ENCODE data around the gene PTPRD. TPM values are rescaled to one million over a fixed set of nuclear protein-coding genes. Genes with fewer than 3 reads are reported as not detected.

The PTPRD gene
- total RNA-seq, 1 donor from 2014 or later = 15.6 TPM

DNA sequence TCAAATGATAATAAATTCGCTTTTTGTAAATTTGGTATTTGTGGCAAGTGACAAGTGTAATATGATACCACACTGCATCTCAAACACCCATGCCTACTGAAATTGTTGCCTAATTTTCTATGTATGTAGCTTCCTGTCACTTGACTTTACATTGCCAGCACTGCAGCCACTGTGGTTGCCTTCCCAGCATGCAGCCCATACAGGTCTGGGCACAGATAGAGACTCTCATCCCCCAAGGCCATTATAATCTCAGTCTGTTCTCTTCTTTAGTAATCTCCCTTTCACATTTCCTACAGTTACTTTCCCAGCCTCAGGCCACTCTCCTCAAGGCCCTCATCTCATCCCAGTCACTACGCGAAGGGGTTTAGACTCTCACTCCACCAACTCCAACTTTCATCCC is 1200.6 kb downstream of the PTPRD start:
- no peaks in the 10 kb centered on the region for H3K4me1 ChIP-seq
- TF ChIP-seq, protein P1, sequence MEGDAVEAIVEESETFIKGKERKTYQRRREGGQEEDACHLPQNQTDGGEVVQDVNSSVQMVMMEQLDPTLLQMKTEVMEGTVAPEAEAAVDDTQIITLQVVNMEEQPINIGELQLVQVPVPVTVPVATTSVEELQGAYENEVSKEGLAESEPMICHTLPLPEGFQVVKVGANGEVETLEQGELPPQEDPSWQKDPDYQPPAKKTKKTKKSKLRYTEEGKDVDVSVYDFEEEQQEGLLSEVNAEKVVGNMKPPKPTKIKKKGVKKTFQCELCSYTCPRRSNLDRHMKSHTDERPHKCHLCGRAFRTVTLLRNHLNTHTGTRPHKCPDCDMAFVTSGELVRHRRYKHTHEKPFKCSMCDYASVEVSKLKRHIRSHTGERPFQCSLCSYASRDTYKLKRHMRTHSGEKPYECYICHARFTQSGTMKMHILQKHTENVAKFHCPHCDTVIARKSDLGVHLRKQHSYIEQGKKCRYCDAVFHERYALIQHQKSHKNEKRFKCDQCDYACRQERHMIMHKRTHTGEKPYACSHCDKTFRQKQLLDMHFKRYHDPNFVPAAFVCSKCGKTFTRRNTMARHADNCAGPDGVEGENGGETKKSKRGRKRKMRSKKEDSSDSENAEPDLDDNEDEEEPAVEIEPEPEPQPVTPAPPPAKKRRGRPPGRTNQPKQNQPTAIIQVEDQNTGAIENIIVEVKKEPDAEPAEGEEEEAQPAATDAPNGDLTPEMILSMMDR (IDR thresholded peaks at IDR 0.05; ENCODE audit: borderline replicate concordance) = no peak
- H3K27ac ChIP-seq (replicated peaks) = no peak overlapping the region
- H3K4me3 ChIP-seq = no peak overlapping the region
- intact Hi-C loops (cut with micrococcal nuclease) = no loop called here
- no peak for DNase-seq
- no peaks in the 10 kb centered on the region for H3K36me3 ChIP-seq
- H3K27me3 ChIP-seq (ENCODE audit: low read depth) = no peaks in the 10 kb centered on the region
- no peaks in the 10 kb centered on the region for H3K9me3 ChIP-seq (replicated peaks)

DNA sequence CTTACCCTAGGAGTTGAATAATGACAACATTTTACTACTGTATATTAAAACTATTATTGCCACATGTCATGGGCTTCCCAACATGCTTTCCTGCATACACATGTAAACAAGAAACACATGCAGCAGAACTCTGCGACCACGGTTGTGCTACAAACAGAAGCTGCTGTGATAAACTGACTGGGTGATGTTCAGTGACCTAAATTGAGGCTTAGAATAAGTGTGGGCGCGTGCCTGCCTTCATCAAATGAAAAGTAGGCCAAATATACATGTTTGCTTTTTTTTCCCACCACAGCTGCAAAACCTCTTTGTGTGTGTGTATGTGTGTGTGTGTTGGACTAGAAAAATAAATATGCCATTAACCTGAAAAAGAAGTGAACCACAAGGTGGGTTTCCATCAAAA is 1202.1 kb downstream of the PTPRD start:
- DNase-seq = no peak
- intact Hi-C loops (cut with micrococcal nuclease) = no loop called here
- Histone ChIP-seq H3K36me3 (no peaks in the 10 kb centered on the region), H3K9me3 (replicated peaks) (no peaks in the 10 kb centered on the region), H3K27me3 (ENCODE audit: low read depth) (no peaks in the 10 kb centered on the region), H3K4me1 (no peaks in the 10 kb centered on the region), H3K4me3 (no peak overlapping the region), H3K27ac (replicated peaks) (no peak overlapping the region)
- TF ChIP-seq, protein P1 (IDR thresholded peaks at IDR 0.05; ENCODE audit: borderline replicate concordance) = no peak

DNA sequence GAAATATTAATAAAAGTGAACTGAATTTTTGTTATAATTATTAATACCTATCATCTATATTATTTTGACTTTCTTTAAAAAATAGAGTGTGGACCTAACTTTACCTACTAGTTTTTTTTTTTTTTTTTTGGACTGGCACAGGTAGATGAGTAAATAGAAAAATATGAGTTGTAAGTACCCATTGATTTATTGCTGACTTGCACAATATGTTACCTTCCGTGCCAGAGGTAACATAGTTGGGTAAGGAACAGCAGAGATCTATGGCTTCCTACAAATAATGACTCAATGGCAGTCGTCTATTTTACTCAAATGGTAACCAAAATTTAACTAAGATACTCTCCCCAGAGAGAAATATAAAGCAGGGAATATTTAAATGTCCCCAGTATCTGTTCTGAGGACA is 1212.8 kb downstream of the PTPRD start:
- no peak for DNase-seq
- TF ChIP-seq, protein P1 (IDR thresholded peaks at IDR 0.05; ENCODE audit: borderline replicate concordance) = no peak
- Histone ChIP-seq H3K27ac (replicated peaks) (no peak overlapping the region), H3K9me3 (replicated peaks) (no peaks in the 10 kb centered on the region), H3K27me3 (ENCODE audit: low read depth) (no peaks in the 10 kb centered on the region), H3K36me3 (no peaks in the 10 kb centered on the region), H3K4me1 (no peaks in the 10 kb centered on the region), H3K4me3 (no peak overlapping the region)
- intact Hi-C loops (cut with micrococcal nuclease) = no loop called here

DNA sequence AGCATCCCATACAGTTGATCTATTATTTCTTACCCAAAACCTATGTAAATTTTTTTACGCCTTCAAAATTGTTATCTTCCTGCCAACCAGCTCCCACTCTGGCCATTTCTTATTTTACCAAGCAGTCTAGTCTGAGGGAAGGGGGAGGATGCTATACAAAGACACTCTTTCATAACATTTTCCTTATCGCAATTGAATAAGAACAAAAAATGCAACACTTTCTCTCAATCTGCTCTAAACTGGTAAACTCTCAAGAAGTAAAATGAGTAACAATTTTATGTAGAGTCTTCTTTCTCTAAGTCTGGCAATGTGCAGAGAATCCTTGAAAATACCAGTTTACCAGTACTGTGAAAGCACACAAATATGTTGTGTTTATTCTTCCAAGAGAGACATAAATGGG is 1216.3 kb downstream of the PTPRD start:
- H3K36me3 ChIP-seq = no peaks in the 10 kb centered on the region
- TF ChIP-seq, protein P1 (IDR thresholded peaks at IDR 0.05; ENCODE audit: borderline replicate concordance) = no peak
- intact Hi-C loops (cut with micrococcal nuclease) = no loop called here
- no peaks in the 10 kb centered on the region for H3K27me3 ChIP-seq (ENCODE audit: low read depth)
- no peaks in the 10 kb centered on the region for H3K4me1 ChIP-seq
- no peak overlapping the region for H3K27ac ChIP-seq (replicated peaks)
- no peak overlapping the region for H3K4me3 ChIP-seq
- peaks cover 4% of the 10 kb centered on the region for H3K9me3 ChIP-seq (replicated peaks)
- DNase-seq = no peak

DNA sequence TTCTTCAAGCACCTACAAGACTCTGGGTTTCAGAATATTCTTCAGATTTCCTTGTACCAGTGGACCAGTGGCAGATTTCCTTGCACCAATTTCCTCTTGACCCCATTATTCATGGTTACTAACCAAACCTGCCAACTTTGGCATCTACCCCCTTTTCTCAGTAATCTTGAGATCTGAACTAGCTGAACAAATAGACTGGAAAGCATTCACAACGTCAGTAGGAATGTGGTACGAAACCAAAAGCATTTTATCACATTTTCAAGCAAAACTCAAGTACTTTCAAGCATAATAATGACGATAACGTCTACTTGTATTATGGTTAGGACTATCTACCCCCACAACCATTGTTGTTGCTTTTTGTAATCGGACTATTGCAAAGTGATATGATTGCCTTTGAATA is 1217.3 kb downstream of the PTPRD start:
- DNase-seq = no peak
- no peaks in the 10 kb centered on the region for H3K27me3 ChIP-seq (ENCODE audit: low read depth)
- H3K9me3 ChIP-seq (replicated peaks) = peaks cover 4% of the 10 kb centered on the region
- TF ChIP-seq, protein P1 (IDR thresholded peaks at IDR 0.05; ENCODE audit: borderline replicate concordance) = no peak
- H3K27ac ChIP-seq (replicated peaks) = no peak overlapping the region
- H3K4me1 ChIP-seq = no peaks in the 10 kb centered on the region
- no peaks in the 10 kb centered on the region for H3K36me3 ChIP-seq
- H3K4me3 ChIP-seq = no peak overlapping the region
- intact Hi-C loops (cut with micrococcal nuclease) = no loop called here

DNA sequence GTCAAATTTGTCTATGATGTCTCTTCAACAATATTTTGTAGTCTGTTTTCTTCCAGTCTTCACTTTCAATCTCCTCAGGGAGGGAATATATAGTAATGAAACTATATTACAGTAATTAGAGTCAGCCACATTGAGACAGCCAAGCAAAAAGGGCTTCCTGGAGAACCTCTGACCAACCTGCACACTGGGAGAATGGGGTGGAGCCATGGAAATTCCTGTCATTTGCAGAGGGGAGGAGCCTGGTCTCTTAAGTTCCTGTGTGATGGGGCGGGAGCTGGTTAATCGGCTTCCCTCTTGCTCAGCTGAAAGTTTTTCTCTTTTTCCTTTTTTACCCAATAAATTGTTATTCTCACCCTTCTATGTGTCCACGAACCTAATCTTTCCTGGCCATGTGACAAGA is 1220.0 kb downstream of the PTPRD start:
- H3K9me3 ChIP-seq (replicated peaks) = peaks cover 4% of the 10 kb centered on the region
- no peaks in the 10 kb centered on the region for H3K36me3 ChIP-seq
- no peaks in the 10 kb centered on the region for H3K27me3 ChIP-seq (ENCODE audit: low read depth)
- no peak for DNase-seq
- H3K4me1 ChIP-seq = no peaks in the 10 kb centered on the region
- intact Hi-C loops (cut with micrococcal nuclease) = no loop called here
- no peak overlapping the region for H3K4me3 ChIP-seq
- no peak overlapping the region for H3K27ac ChIP-seq (replicated peaks)
- TF ChIP-seq, protein P1 (IDR thresholded peaks at IDR 0.05; ENCODE audit: borderline replicate concordance) = no peak
